ENCODE results near the gene NOP53.
"Not testable (repeated sequence)": the region's sequence is repeated elsewhere in the genome, so short reads cannot be mapped to it uniquely, and the experiment has no call there.

NOP53 gene

GRCh38 chr19:47755065-47755761 lies 9.9 kb downstream of the NOP53 start:
- no peak for DNase-seq

GRCh38 chr19:47755762-47756626 lies 10.6 kb downstream of the NOP53 start:
- no peak for DNase-seq

- no peak for DNase-seq
These were observed 11.2 kb downstream of the NOP53 start for GRCh38 chr19:47756627-47756929.

GRCh38 chr19:47756953-47757608 lies 11.7 kb downstream of the NOP53 start:
- DNase-seq = no peak

- DNase-seq = no peak
These were observed 12.5 kb downstream of the NOP53 start for GRCh38 chr19:47757617-47758442.

- DNase-seq = no peak
These were observed 13.1 kb downstream of the NOP53 start for GRCh38 chr19:47758443-47758804.

- DNase-seq = no peak
These were observed 15.3 kb downstream of the NOP53 start for GRCh38 chr19:47760632-47760999.

GRCh38 chr19:47761566-47761965 lies 16.2 kb downstream of the NOP53 start:
- no peak for DNase-seq

- DNase-seq = no peak
These were observed 16.8 kb downstream of the NOP53 start for GRCh38 chr19:47762151-47762550.

GRCh38 chr19:47762615-47763308 lies 17.4 kb downstream of the NOP53 start:
- no peak for DNase-seq

GRCh38 chr19:47764705-47765104 lies 19.4 kb downstream of the NOP53 start:
- not testable (repeated sequence) for DNase-seq

- no peak for DNase-seq
These were observed 20.4 kb downstream of the NOP53 start for GRCh38 chr19:47765523-47766358.

- no peak for DNase-seq
These were observed 20.9 kb downstream of the NOP53 start for GRCh38 chr19:47766359-47766620.

GRCh38 chr19:47766670-47767069 lies 21.3 kb downstream of the NOP53 start:
- no peak for DNase-seq

- no peak for DNase-seq
These were observed 22.0 kb downstream of the NOP53 start for GRCh38 chr19:47767349-47767748.

GRCh38 chr19:47768604-47769003 lies 23.3 kb downstream of the NOP53 start:
- DNase-seq = no peak

- no peak for DNase-seq
These were observed 24.2 kb downstream of the NOP53 start for GRCh38 chr19:47769534-47769933.

- DNase-seq = not testable (repeated sequence)
These were observed 25.9 kb downstream of the NOP53 start for GRCh38 chr19:47771291-47771690.

GRCh38 chr19:47776568-47776967 lies 31.2 kb downstream of the NOP53 start:
- peak; percentile 85 for DNase-seq

GRCh38 chr19:47777245-47778048 lies 32.1 kb downstream of the NOP53 start:
- DNase-seq = not testable (repeated sequence)
